Measurements from ENCODE around the gene GRM5.

DNA sequence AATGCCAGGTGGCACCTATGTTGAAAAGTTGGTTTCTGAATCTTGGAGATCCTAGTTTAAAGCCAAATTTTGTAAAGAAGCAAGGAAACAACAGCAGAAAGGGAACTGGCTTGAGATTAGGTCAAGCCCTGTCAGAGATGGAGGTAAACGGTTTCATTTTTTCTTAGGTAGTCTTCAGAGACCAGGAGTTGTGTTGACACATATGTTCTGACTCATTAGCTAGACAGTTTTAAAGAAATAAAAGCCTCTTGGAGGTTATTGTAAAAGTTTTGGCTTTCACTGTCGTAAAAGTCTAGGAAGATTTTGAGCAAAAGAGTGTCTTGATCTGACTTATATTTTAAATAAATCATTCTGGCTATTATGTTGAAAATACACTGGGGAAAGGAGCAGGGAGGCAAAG lies 576.8 kb downstream of the GRM5 start:
- TF ChIP-seq, protein P1, sequence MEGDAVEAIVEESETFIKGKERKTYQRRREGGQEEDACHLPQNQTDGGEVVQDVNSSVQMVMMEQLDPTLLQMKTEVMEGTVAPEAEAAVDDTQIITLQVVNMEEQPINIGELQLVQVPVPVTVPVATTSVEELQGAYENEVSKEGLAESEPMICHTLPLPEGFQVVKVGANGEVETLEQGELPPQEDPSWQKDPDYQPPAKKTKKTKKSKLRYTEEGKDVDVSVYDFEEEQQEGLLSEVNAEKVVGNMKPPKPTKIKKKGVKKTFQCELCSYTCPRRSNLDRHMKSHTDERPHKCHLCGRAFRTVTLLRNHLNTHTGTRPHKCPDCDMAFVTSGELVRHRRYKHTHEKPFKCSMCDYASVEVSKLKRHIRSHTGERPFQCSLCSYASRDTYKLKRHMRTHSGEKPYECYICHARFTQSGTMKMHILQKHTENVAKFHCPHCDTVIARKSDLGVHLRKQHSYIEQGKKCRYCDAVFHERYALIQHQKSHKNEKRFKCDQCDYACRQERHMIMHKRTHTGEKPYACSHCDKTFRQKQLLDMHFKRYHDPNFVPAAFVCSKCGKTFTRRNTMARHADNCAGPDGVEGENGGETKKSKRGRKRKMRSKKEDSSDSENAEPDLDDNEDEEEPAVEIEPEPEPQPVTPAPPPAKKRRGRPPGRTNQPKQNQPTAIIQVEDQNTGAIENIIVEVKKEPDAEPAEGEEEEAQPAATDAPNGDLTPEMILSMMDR (IDR thresholded peaks at IDR 0.05) = no peak
- no peak for TF ChIP-seq POLR2A (IDR thresholded peaks at IDR 0.05)
- no peak for TF ChIP-seq EP300 (IDR thresholded peaks at IDR 0.05)
